ENCODE measurements around the gene EMD.

- TF ChIP-seq CTCF (IDR thresholded peaks at IDR 0.05): no peak
- no peak for TF ChIP-seq POLR2A (IDR thresholded peaks at IDR 0.05)
Observed at GRCh38 chrX:154355094-154355775, 23.9 kb upstream of the EMD start.
